Duodenal mucosa (tissue), 2 donors: ENCODE measurements around the gene SCG5.

Experiments
- H3K27ac ChIP-seq: one replicate; pipeline ENCODE4 v1.7.0; 2013; ENCODE audit warnings: low read depth, low read length
- H3K27me3 ChIP-seq, 2 donors: one replicate each; pipeline ENCODE4 v1.7.0; 2013; ENCODE audit warnings: low read length in 2 of 2, control low read depth in 1 of 2; ENCODE audit not compliant: insufficient read depth in 2 of 2, control insufficient read depth in 1 of 2
- H3K36me3 ChIP-seq, 2 donors: one replicate each; pipeline ENCODE4 v1.7.0; 2013; ENCODE audit warnings: low read length in 2 of 2, control low read depth in 1 of 2; ENCODE audit not compliant: insufficient read depth in 2 of 2, control insufficient read depth in 1 of 2
- H3K4me1 ChIP-seq, 2 donors: one replicate each; pipeline ENCODE4 v1.7.0; 2013; ENCODE audit warnings: low read length in 2 of 2, control low read depth in 1 of 2; ENCODE audit not compliant: insufficient read depth in 2 of 2, control insufficient read depth in 1 of 2
- H3K4me3 ChIP-seq, 2 donors: one replicate each; pipeline ENCODE4 v1.7.0; 2013; ENCODE audit warnings: low read length in 2 of 2, low read depth in 1 of 2
- H3K9ac ChIP-seq, 2 donors: one replicate each; pipeline ENCODE4 v1.7.0; 2013; ENCODE audit warnings: low read length in 2 of 2, low read depth in 1 of 2
- H3K9me3 ChIP-seq, 2 donors: one replicate each; pipeline ENCODE4 v1.7.0; 2013; ENCODE audit warnings: low read length in 2 of 2, control low read depth in 1 of 2; ENCODE audit not compliant: control insufficient read depth in 1 of 2

Gene SCG5

DNA sequence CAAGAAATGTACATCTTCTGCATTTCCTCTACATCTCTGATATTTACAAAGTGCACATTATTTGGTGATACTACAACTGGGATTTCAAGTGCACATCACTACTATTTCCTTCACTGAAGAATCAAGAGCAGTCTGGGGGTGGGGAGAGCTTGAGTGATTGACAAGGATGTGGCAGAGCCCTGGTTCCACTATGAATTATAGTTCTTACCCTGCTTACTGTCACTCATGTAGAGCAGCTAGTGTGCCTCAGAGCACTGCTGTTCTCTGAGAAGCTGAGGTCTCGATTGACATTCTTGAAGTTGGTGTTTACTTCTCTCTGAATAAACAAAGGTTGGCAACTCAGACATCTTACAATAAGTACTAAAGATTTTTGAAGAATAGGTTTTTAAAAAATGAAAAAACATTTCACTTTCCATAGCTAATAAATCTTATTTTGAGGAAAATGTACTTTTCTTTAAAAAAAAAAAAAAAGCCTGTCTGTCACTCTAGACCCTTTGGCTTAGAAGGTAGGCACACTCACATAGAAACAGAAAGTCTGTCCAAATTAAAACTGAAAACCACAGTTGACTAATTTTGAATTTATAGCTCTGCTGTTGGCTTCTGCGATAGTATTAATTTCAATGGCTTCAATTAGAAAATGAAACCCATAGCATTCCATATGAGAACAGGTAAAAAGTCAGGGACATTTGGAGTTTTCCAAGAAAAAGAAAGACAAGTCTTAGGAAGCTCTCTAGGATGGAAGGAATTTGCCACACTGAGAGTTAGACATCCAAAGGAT is 81.8 kb downstream of the SCG5 start:
- H3K9ac ChIP-seq = no peak overlapping the region
- H3K36me3 ChIP-seq = no peaks in the 10 kb centered on the region
- H3K4me1 ChIP-seq = peaks cover 3 to 10% of the 10 kb centered on the region in 2 donors
- H3K4me3 ChIP-seq = no peak overlapping the region
- no peak overlapping the region for H3K27ac ChIP-seq
- H3K27me3 ChIP-seq = peaks cover 21 to 29% of the 10 kb centered on the region in 2 donors
- no peaks in the 10 kb centered on the region for H3K9me3 ChIP-seq

DNA sequence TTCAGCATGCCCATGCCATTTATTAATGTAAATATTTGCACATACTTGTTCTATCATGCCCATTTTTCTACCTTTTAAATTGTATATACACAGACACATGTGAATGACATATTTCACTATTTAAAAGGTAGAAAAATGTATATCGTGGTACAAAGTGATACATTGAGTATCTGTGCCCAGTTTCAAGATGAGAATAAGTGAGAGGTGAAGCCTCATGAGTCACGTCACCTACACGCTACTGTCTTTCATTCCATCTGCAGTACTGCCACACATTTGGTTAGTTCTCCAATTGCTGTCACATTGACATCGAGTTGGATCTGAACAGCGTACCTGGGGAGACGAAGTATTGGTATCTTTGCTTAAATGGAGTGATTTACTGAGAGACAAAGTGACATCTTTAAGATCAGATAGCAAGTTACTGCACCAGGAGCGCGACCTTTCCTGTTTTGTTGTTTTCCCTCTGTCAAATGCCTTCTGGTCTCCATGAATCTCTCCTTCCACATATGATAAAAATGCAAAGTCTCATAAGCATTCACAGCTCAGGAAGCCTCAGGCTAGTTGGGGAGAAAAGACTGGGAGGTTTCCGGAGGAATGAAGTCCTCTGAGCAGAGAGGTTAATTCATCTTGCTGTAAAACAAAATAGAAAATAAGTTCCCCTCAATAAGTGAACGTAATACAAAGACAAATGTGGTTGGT is 88.3 kb downstream of the SCG5 start:
- H3K9ac ChIP-seq = no peak overlapping the region
- peaks cover 0 to 7% of the 10 kb centered on the region in 2 donors for H3K4me1 ChIP-seq
- no peaks in the 10 kb centered on the region for H3K9me3 ChIP-seq
- H3K27ac ChIP-seq = no peak overlapping the region
- H3K36me3 ChIP-seq = no peaks in the 10 kb centered on the region
- peaks cover 0 to 4% of the 10 kb centered on the region in 2 donors for H3K27me3 ChIP-seq
- no peak overlapping the region for H3K4me3 ChIP-seq

DNA sequence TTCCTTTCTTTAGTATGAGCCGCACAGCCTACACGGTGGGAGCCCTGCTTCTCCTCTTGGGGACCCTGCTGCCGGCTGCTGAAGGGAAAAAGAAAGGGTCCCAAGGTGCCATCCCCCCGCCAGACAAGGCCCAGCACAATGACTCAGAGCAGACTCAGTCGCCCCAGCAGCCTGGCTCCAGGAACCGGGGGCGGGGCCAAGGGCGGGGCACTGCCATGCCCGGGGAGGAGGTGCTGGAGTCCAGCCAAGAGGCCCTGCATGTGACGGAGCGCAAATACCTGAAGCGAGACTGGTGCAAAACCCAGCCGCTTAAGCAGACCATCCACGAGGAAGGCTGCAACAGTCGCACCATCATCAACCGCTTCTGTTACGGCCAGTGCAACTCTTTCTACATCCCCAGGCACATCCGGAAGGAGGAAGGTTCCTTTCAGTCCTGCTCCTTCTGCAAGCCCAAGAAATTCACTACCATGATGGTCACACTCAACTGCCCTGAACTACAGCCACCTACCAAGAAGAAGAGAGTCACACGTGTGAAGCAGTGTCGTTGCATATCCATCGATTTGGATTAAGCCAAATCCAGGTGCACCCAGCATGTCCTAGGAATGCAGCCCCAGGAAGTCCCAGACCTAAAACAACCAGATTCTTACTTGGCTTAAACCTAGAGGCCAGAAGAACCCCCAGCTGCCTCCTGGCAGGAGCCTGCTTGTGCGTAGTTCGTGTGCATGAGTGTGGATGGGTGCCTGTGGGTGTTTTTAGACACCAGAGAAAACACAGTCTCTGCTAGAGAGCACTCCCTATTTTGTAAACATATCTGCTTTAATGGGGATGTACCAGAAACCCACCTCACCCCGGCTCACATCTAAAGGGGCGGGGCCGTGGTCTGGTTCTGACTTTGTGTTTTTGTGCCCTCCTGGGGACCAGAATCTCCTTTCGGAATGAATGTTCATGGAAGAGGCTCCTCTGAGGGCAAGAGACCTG is 89.5 kb downstream of the SCG5 start:
- no peaks in the 10 kb centered on the region for H3K36me3 ChIP-seq
- H3K9me3 ChIP-seq = no peaks in the 10 kb centered on the region
- no peak overlapping the region for H3K9ac ChIP-seq

DNA sequence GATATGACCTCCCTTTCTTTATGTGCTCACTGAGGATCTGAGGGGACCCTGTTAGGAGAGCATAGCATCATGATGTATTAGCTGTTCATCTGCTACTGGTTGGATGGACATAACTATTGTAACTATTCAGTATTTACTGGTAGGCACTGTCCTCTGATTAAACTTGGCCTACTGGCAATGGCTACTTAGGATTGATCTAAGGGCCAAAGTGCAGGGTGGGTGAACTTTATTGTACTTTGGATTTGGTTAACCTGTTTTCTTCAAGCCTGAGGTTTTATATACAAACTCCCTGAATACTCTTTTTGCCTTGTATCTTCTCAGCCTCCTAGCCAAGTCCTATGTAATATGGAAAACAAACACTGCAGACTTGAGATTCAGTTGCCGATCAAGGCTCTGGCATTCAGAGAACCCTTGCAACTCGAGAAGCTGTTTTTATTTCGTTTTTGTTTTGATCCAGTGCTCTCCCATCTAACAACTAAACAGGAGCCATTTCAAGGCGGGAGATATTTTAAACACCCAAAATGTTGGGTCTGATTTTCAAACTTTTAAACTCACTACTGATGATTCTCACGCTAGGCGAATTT is 91.2 kb downstream of the SCG5 start:
- no peaks in the 10 kb centered on the region for H3K36me3 ChIP-seq
- H3K9ac ChIP-seq = no peak overlapping the region
- H3K27ac ChIP-seq = no peak overlapping the region
- peaks cover 0 to 7% of the 10 kb centered on the region in 2 donors for H3K4me1 ChIP-seq
- H3K27me3 ChIP-seq = peaks cover 0 to 4% of the 10 kb centered on the region in 2 donors
- no peaks in the 10 kb centered on the region for H3K9me3 ChIP-seq
- no peak overlapping the region for H3K4me3 ChIP-seq

More for the DNA sequence above, 89.5 kb downstream of the SCG5 start:
- Histone ChIP-seq H3K27ac (no peak overlapping the region), H3K27me3 (peaks cover 0 to 4% of the 10 kb centered on the region in 2 donors), H3K4me3 (peak overlapping the region; percentile 10 to 16), H3K4me1 (peaks cover 0 to 7% of the 10 kb centered on the region in 2 donors)

DNA sequence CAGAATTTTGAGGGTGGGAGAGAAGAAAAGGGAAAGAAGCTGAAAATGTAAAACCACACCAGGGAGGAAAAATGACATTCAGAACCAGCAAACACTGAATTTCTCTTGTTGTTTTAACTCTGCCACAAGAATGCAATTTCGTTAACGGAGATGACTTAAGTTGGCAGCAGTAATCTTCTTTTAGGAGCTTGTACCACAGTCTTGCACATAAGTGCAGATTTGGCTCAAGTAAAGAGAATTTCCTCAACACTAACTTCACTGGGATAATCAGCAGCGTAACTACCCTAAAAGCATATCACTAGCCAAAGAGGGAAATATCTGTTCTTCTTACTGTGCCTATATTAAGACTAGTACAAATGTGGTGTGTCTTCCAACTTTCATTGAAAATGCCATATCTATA is 91.8 kb downstream of the SCG5 start:
- H3K27me3 ChIP-seq = peaks cover 0 to 4% of the 10 kb centered on the region in 2 donors
- H3K36me3 ChIP-seq = no peaks in the 10 kb centered on the region
- H3K4me3 ChIP-seq = no peak overlapping the region
- no peak overlapping the region for H3K27ac ChIP-seq
- H3K4me1 ChIP-seq = peaks cover 0 to 7% of the 10 kb centered on the region in 2 donors
- H3K9ac ChIP-seq = no peak overlapping the region
- H3K9me3 ChIP-seq = no peaks in the 10 kb centered on the region

DNA sequence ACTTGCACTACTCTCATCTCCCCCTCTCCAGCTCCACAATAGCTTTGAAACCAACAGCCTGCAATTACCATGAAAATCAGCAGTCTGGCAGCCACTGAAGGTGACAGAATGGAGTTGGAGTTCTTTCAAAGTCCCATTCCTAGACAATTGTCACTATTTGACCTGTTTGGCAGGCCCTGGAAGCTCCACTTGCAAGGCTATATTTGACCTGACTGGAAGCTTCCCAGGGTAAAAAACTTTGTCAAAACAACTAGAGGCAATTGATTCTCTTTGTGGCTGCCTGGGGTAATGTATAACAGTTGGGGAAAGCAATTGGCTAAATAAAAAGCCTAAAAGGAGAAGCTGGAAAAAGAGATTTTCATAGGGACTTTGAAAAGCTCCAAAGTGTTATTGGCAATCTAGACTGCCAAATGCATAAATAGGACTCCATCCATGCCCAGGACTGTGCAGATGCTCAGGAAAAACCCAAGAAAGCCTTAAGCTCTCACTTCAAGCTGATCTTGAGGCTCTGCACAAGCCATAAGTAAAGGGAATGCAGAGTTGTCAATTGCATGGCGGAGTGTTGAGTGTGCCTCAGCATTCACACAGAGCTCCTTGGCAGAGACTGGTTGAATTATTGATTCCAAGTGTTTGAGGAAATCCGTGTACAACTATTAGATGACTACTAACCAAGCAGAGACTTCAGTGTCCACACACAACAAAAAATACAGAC is 94.6 kb downstream of the SCG5 start:
- H3K4me3 ChIP-seq = no peak overlapping the region
- H3K36me3 ChIP-seq = no peaks in the 10 kb centered on the region
- no peak overlapping the region for H3K27ac ChIP-seq
- no peaks in the 10 kb centered on the region for H3K4me1 ChIP-seq
- H3K27me3 ChIP-seq = no peaks in the 10 kb centered on the region
- H3K9ac ChIP-seq = no peak overlapping the region
- H3K9me3 ChIP-seq = peaks cover 0 to 2% of the 10 kb centered on the region in 2 donors

DNA sequence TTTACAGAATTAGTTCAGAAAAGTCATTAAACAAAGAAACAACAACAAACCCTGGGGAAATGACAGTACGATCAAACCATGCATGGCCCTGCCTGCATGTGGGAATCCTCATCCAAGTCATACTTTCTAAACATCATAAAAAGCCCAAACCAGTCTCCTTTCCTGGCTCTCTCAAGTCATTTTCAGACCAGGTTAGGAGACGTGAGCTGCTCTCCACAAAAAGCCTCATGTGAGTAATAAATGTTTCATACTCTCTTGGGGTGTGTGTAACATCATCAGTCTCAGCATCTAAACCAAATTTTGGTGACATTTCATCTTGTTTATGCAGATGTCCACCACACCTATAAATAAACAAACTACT is 95.2 kb downstream of the SCG5 start:
- Histone ChIP-seq H3K9me3 (peaks cover 0 to 2% of the 10 kb centered on the region in 2 donors), H3K27ac (no peak overlapping the region), H3K36me3 (no peaks in the 10 kb centered on the region), H3K9ac (no peak overlapping the region), H3K4me3 (no peak overlapping the region), H3K4me1 (no peaks in the 10 kb centered on the region), H3K27me3 (no peaks in the 10 kb centered on the region)

DNA sequence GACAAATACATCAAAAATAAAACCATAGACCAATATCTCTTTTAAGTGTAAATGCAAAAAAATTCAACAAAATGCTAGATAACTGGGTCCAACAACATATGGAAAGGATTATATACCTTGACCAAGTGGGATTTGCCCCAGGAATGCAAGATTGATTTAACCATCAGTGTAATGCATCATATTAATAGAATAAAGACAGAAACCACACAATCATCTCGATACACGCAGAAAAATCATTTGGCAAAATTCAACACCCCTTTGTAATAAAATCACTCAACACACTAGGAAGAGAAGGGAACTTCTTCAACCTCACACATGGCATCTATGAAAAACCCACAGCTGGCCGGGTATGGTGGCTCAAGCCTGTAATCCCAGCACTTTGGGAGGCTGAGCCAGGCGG is 95.8 kb downstream of the SCG5 start:
- no peaks in the 10 kb centered on the region for H3K4me1 ChIP-seq
- H3K27ac ChIP-seq = no peak overlapping the region
- H3K4me3 ChIP-seq = no peak overlapping the region
- H3K9me3 ChIP-seq = peaks cover 0 to 2% of the 10 kb centered on the region in 2 donors
- H3K36me3 ChIP-seq = no peaks in the 10 kb centered on the region
- H3K9ac ChIP-seq = no peak overlapping the region
- H3K27me3 ChIP-seq = no peaks in the 10 kb centered on the region

DNA sequence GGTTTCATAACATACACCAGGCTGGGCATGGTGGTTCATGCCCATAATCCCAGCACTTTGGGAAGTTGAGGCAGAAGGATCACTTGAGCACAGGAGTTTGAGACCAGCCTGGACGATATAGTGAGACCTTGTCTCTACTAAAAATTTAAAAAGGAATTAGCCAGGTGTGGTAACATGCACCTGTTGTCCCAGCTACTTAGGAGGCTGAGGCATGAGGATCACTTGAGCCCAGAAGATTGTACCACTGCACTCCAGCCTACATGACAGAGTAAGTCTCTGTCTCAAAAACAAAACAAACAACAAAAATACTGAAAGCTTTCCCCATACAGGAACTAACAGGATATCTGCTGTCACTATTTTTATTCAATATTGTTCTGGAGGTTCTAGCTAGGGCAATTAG is 97.2 kb downstream of the SCG5 start:
- Histone ChIP-seq H3K4me1 (no peaks in the 10 kb centered on the region), H3K9ac (no peak overlapping the region), H3K9me3 (peaks cover 0 to 2% of the 10 kb centered on the region in 2 donors), H3K27me3 (no peaks in the 10 kb centered on the region), H3K27ac (no peak overlapping the region), H3K4me3 (no peak overlapping the region), H3K36me3 (no peaks in the 10 kb centered on the region)
